GM19467 (cell line): ENCODE measurements around the gene HSD17B2.
"Not testable (repeated sequence)": the region's sequence is repeated elsewhere in the genome, so short reads cannot be mapped to it uniquely, and the experiment has no call there.

Experiments used
- ATAC-seq: cut with Tn5 transposase; IDR thresholded peaks from one replicate; pipeline ENCODE4 v1.9.1; 2021; ENCODE audit warnings: mild to moderate bottlenecking, moderate library complexity; ENCODE audit not compliant: unreplicated experiment

Gene HSD17B2, protein sequence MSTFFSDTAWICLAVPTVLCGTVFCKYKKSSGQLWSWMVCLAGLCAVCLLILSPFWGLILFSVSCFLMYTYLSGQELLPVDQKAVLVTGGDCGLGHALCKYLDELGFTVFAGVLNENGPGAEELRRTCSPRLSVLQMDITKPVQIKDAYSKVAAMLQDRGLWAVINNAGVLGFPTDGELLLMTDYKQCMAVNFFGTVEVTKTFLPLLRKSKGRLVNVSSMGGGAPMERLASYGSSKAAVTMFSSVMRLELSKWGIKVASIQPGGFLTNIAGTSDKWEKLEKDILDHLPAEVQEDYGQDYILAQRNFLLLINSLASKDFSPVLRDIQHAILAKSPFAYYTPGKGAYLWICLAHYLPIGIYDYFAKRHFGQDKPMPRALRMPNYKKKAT

DNA sequence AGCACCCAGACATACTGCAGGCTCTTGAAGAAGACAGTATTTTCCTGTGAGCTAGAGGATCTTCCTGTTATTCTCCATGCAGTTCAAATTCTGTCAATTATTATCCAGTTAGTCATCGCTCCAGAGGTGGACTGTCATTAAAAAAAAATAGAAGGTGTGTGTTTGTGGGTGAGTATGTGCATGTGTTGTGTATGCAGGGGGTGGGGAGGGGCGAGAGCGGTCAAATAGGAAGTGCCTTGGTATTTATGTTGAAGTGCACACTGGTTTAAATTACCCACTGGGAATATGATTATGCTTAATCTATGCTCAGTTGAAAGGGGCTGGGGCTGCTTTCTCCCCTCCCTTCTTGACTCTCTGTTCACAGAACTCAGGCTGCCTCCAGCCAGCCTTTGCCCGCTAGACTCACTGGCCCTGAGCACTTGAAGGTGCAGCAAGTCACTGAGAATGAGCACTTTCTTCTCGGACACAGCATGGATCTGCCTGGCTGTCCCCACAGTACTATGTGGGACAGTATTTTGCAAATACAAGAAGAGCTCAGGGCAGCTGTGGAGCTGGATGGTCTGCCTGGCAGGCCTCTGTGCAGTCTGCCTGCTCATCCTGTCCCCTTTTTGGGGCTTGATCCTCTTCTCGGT is at the start of gene HSD17B2:
HSD17B2 (plus strand) TSS at position 273 of the 632 bp plus-strand sequence; CDS start at position 445, 172 bp downstream.
- no peak for ATAC-seq

- ATAC-seq, result no peak
These were observed 47.9 kb upstream of the HSD17B2 start for GRCh38 chr16:81987121-81987520.

DNA sequence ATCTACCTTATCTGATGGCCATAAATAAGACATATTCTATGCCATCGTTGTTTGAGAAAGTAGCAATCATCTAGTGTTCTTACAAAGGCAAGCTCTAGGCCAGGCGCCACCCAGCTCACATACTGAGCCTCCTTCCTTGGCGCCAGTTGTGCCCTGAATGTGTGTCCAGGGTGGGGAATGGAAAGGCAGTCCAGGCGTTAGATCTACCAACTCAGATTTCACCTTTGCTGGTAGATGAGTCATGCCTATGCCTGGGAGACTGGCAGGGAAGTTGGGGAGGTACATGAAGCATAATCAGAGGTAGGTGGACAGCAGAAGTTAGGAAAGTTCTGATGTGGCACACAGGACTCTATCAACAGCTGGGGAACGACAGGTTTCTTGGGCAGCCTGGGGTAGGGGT is 47.3 kb upstream of the HSD17B2 start:
- ATAC-seq, result no peak

GRCh38 chr16:81992859-81993258 is 42.2 kb upstream of the HSD17B2 start:
- ATAC-seq, result no peak

- no peak for ATAC-seq
These were observed 40.6 kb upstream of the HSD17B2 start for GRCh38 chr16:81994485-81994884.

GRCh38 chr16:81995651-81996050 is 39.4 kb upstream of the HSD17B2 start:
- no peak for ATAC-seq

GRCh38 chr16:81996664-81997509 is 38.2 kb upstream of the HSD17B2 start:
- ATAC-seq, result no peak

DNA sequence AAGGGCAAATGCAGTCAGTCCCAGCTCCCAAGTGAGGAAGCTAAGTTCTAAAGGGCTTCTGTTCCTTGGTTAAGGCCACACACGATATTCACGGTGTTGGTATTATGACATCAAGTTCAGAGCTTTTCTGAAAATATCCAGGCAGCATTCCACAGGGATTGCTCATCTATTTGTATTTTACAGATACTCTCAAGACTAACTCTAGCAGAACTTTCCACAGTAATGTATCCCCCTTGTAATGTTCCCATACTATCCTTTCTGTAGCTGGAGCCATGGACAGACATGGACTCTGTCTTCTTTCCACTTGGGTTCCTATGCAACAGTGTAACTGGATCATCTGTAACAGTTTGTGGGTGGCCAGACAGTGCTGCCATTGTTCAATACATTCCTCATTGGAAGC is 37.3 kb upstream of the HSD17B2 start:
- ATAC-seq, result no peak

DNA sequence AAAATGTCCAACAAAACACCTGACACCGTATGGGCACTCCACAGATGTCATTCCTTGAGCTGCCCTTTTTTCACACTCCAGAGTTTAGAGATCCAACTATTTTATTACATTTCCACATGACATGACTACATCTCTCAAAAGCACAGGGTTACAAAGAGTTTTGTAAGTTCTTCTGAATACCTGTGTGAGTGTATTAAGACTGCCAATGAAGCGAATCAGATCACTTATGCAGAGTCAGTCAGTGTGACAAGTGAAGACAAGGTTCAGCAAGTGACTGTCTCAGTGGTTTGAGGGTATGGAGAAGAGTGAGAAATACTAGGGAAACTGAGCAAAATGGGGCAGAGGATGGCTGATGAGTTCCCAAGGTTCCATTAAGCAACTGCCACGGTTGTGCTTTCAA is 32.2 kb upstream of the HSD17B2 start:
- ATAC-seq, result no peak

GRCh38 chr16:82004601-82005000 is 30.5 kb upstream of the HSD17B2 start:
- ATAC-seq, result no peak

GRCh38 chr16:82005027-82005830 is 29.8 kb upstream of the HSD17B2 start:
- no peak for ATAC-seq

GRCh38 chr16:82006036-82006435 is 29.0 kb upstream of the HSD17B2 start:
- no peak for ATAC-seq

GRCh38 chr16:82007189-82007588 is 27.9 kb upstream of the HSD17B2 start:
- no peak for ATAC-seq

GRCh38 chr16:82008957-82009592 is 26.0 kb upstream of the HSD17B2 start:
- ATAC-seq, result no peak

DNA sequence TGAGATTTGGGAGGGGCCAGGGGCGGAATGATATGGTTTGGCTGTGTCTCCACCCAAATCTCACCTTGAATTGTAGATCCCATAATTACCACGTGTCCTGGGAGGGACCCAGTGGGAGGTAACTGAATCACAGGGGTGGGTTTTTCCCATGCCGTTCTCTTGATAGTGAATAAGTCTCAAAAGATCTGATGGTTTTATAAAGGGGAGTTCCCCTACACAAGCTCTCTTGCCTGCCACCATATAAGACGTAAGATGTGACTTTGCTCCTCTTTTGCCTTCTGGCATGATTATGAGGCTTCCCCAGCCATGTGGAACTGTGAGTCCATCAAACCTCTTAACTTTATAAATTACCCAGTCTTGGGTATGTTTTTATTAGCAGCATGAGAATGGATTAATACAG is 25.3 kb upstream of the HSD17B2 start:
- ATAC-seq, result not testable (repeated sequence)

DNA sequence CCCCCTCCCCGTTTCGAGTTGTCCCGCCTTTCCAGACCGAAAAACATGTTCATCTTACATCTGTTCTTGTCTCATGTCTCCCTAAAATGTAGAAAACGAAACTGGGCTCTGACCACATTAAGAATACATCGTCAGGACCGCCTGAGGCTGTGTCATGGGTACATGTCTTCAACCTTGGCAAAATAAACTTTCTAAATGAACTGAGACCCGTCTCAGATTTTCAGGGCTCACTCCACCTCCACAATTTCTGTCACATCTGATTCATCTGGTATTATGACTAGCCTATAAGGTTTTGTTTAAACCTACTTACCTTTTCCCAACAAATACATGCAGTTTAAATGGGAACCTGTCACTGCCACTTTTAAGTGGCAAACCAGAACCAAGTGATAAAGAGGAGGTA is 24.4 kb upstream of the HSD17B2 start:
- ATAC-seq, result no peak

DNA sequence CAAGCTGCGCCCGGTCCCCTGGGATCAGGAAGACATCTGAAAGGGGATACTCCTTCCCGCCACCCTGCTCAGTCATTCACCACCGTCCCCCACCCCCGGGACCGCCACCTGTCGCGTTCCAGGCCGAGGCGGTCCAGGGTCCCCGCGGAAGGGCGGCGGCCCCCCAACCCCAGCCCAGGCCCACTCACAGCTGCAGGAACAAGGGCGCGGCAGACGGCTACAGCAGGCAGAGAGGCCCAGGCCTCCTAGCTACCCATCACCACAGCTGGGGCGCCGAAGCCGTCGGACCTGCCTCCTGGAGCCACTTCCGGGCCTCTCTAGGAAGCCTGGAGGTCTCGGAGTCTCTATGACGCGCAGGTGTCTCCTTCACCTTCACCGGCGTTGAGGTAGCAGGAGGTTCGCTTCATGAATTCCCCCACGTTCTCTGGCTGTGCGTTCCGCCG is 23.8 kb upstream of the HSD17B2 start, which contains the start of gene SDR42E1:
SDR42E1 (minus strand) TSS at position 272 of the 443 bp plus-strand sequence. CDS start 10,612 bp downstream, outside the sequence.
- peak; percentile 95 for ATAC-seq

GRCh38 chr16:82013139-82013538 is 21.9 kb upstream of the HSD17B2 start:
- no peak for ATAC-seq

- ATAC-seq, result no peak
These were observed 18.8 kb upstream of the HSD17B2 start for GRCh38 chr16:82016263-82016662.

- ATAC-seq, result no peak
These were observed 18.1 kb upstream of the HSD17B2 start for GRCh38 chr16:82016964-82017363.
